Neural progenitor cell (in vitro differentiated cells): ENCODE measurements around the gene GPLD1.

Experiments used
- CTCF ChIP-seq: fragments of 200-600 bp; sonication (generic); IDR thresholded peaks from 2 replicates; pipeline ENCODE4 v1.5.1; 2017; ENCODE audit warnings: antibody characterized with exemption, mild to moderate bottlenecking
- EZH2 ChIP-seq: fragments of 200-600 bp; sonication (generic); IDR thresholded peaks from 2 replicates; pipeline ENCODE4 v1.6.1; 2017; ENCODE audit warnings: antibody characterized with exemption, mild to moderate bottlenecking, moderate library complexity
- EZH2phosphoT487 ChIP-seq: fragments of 200-600 bp; sonication (generic); IDR thresholded peaks from 2 replicates; pipeline ENCODE4 v1.6.1; 2017; ENCODE audit warnings: antibody characterized with exemption

GRCh38 chr6:24501374-24501773 is 12.0 kb upstream of the GPLD1 start:
- TF ChIP-seq CTCF (no peak), EZH2 (no peak), EZH2phosphoT487 (no peak)
